Stimulated activated CD4-positive, alpha-beta T cell treated with anti-CD3 and anti-CD28 coated beads, Interleukin-15, amount 100 ng/mL, for 24 hours (primary cell): Measurements from ENCODE around the gene ANKDD1A.
A peak's percentile ranks its signal among the peaks of the same experiment; 100 is the strongest.

Experiments
- DNase-seq: peaks from one replicate; pipeline ENCODE4 v3.0.0-alpha.2; 2020

ANKDD1A gene

GRCh38 chr15:64911311-64912186 lies at the start of gene ANKDD1A:
TSS of gene ANKDD1A (plus strand) at chr15:64911902. CDS start at chr15:64911931, 29 bp downstream.
- DNase-seq, result peak; percentile 76

GRCh38 chr15:64861960-64862359 lies 49.7 kb upstream of the ANKDD1A start:
- DNase-seq, result no peak

GRCh38 chr15:64862408-64862807 lies 49.3 kb upstream of the ANKDD1A start:
- DNase-seq, result no peak

GRCh38 chr15:64864068-64864467 lies 47.6 kb upstream of the ANKDD1A start:
- no peak for DNase-seq

GRCh38 chr15:64865126-64865997 lies 46.3 kb upstream of the ANKDD1A start:
- DNase-seq, result no peak

GRCh38 chr15:64865998-64866520 lies 45.6 kb upstream of the ANKDD1A start:
- DNase-seq, result no peak

GRCh38 chr15:64869501-64869900 lies 42.2 kb upstream of the ANKDD1A start:
- no peak for DNase-seq

GRCh38 chr15:64870353-64870752 lies 41.3 kb upstream of the ANKDD1A start:
- DNase-seq, result no peak

GRCh38 chr15:64875641-64876223 lies 36.0 kb upstream of the ANKDD1A start:
- DNase-seq, result no peak

GRCh38 chr15:64877435-64877834 lies 34.3 kb upstream of the ANKDD1A start:
- DNase-seq, result no peak

- DNase-seq, result no peak
Observed at GRCh38 chr15:64878705-64879104, 33.0 kb upstream of the ANKDD1A start.

- peak; percentile 26 for DNase-seq
Observed at GRCh38 chr15:64883100-64883581, 28.6 kb upstream of the ANKDD1A start.

- DNase-seq, result peak; percentile 88
Observed at GRCh38 chr15:64883997-64884511, 27.6 kb upstream of the ANKDD1A start.

- no peak for DNase-seq
Observed at GRCh38 chr15:64884679-64885078, 27.0 kb upstream of the ANKDD1A start.

- no peak for DNase-seq
Observed at GRCh38 chr15:64888336-64888735, 23.4 kb upstream of the ANKDD1A start.

GRCh38 chr15:64891561-64891960 lies 20.1 kb upstream of the ANKDD1A start:
- no peak for DNase-seq

GRCh38 chr15:64892847-64893403 lies 18.8 kb upstream of the ANKDD1A start:
- peak; percentile 57 for DNase-seq

- peak; percentile 99 for DNase-seq
Observed at GRCh38 chr15:64893481-64894394, 18.0 kb upstream of the ANKDD1A start.

- peak; percentile 83 for DNase-seq
Observed at GRCh38 chr15:64894395-64895056, 17.2 kb upstream of the ANKDD1A start.

- peak; percentile 33 for DNase-seq
Observed at GRCh38 chr15:64895285-64896065, 16.2 kb upstream of the ANKDD1A start.
